ENCODE data around the gene SLC38A2. TPM values are rescaled to one million over a fixed set of nuclear protein-coding genes. Genes with fewer than 3 reads are reported as not detected.

The SLC38A2 gene
- total RNA-seq, 4 donors from 2014 or later: 242 to 468 (median 286) TPM

DNA sequence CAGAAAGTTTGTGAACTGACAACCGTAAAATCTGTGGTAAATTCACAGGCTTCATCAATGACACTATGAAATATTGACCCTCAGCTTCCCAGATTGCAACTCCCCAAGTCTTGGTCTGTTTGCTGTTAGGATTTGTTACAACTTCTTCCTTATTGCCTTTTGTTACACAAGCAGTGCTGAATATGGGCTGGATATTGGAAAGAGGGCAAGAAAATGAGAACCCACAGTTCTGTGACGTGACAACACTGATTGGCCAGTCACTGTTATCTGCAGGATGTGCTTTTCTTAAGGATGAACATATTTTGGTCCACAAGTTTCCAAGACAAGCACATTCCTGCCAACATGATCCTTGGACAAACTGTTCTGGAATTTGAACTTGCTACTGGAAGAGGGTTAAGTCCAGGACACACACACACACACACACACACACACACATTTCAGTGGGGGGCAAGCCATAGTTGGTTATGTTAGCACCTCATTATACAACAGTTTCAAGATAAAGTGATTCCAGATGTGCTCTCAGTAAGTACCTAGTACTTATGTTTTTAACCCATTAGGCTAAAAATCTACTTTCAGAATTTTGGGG, 16.6 kb upstream of the SLC38A2 start:
- Histone ChIP-seq H3K9me3 (no peaks in the 10 kb centered on the region), H3K4me3 (no peak overlapping the region), H3K4me1 (peaks cover 32 to 86% (median 63%) of the 10 kb centered on the region in 3 donors), H3K36me3 (no peaks in the 10 kb centered on the region), H3K27me3 (no peaks in the 10 kb centered on the region), H3K27ac (peak overlapping the region; percentile 12 to 75 (median 62))
- TF ChIP-seq, protein P1, sequence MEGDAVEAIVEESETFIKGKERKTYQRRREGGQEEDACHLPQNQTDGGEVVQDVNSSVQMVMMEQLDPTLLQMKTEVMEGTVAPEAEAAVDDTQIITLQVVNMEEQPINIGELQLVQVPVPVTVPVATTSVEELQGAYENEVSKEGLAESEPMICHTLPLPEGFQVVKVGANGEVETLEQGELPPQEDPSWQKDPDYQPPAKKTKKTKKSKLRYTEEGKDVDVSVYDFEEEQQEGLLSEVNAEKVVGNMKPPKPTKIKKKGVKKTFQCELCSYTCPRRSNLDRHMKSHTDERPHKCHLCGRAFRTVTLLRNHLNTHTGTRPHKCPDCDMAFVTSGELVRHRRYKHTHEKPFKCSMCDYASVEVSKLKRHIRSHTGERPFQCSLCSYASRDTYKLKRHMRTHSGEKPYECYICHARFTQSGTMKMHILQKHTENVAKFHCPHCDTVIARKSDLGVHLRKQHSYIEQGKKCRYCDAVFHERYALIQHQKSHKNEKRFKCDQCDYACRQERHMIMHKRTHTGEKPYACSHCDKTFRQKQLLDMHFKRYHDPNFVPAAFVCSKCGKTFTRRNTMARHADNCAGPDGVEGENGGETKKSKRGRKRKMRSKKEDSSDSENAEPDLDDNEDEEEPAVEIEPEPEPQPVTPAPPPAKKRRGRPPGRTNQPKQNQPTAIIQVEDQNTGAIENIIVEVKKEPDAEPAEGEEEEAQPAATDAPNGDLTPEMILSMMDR (IDR thresholded peaks at IDR 0.05): no peak
- TF ChIP-seq POLR2A (IDR thresholded peaks at IDR 0.05): no peak
- 47 to 51% methylated on average over 2 of the region's 2 CpGs for WGBS, 2 donors
- no peak for DNase-seq
- intact Hi-C loops (cut with DNase I): no loop called here

DNA sequence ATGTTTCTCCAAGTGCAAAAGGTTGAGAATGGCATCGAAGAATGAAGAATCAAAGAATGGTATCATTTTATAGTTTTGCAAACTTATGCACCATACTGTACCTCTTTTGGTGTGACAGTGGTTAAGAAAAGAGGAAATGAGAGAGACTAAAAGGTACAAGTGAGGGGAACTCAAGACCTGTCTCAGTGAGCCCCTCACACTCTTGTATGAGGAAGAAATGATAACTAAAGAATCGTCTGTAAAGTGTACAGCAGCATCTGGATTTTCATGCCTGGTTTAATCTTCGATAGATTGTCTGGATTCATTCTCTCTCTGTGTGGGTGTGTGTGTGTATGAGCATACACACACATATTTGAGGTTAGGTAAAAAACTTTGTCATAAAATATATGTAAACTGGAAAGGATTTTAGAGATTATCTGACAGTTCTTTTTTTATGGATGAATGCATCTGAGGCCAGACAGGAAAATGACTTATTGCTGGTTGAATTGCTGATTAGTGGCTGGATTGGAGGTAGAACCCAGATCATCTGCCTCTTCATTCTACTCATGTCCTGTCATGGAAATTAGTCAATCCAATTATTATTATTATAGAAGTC, 16.0 kb upstream of the SLC38A2 start:
- Histone ChIP-seq H3K27me3 (no peaks in the 10 kb centered on the region), H3K4me3 (no peak overlapping the region), H3K27ac (peak overlapping the region; percentile 12 to 75 (median 48)), H3K36me3 (no peaks in the 10 kb centered on the region), H3K9me3 (no peaks in the 10 kb centered on the region), H3K4me1 (peaks cover 35 to 87% (median 63%) of the 10 kb centered on the region in 3 donors)
- TF ChIP-seq, protein P1 (IDR thresholded peaks at IDR 0.05): no peak
- no peak for TF ChIP-seq POLR2A (IDR thresholded peaks at IDR 0.05)
- intact Hi-C loops (cut with DNase I): no loop called here
- WGBS, 2 donors: 44 to 50% methylated on average over 3 of the region's 3 CpGs
- no peak for DNase-seq

DNA sequence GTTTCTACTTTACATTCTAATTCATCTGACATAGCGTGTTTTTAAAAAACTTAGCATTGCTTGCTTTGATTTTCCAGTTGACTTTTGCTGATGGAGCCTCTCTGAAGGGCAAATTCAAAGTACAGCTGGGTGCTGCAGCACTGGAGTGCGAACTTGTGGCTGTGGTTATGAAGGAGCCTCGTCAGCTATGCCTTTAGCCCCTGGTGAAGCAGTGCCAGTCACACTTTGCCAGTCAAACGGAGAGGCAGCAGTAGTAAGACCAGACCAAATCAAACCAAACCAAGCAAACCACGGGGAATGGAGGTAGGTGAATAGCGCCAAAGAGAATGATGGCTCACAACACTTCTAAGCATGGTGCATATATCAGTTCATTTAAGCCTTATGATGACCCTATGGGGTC, 15.1 kb upstream of the SLC38A2 start:
- intact Hi-C loops (cut with DNase I): no loop called here

DNA sequence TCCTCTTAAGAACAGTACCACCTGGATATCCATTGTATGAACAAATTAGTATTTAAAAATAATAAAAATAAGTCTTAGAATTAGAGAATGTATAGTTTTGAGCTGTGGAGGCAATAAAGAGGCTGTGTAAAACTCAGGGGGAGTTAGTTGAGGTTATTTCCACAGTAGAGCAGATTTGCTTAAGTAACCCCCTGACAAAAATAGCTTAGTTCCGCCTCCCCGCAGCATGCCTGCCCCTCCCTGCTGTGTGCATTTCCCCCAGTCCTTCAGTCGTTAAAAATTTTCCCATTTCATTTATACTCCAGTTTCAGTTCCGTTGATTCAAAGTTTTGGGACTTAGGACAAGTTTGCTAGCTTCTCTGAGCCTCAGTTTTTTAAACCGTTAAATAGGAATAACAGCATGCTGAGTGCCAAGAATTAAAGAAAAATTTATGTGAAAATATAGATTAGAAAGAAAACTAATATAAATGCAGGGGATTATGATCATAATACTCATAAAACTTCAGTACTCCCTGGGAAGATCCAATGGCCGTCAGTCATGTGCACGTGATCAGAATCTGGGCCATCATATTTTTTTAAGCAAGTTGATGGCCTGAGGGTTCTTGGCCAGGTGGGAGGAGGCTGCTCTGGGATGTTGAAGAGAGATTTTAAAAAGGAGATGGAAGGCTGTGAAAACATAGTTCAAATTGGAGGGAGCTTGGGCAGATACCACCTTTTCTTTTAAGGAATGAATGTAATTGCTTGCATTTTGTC, 14.5 kb upstream of the SLC38A2 start:
- TF ChIP-seq POLR2A (IDR thresholded peaks at IDR 0.05): no peak
- TF ChIP-seq, protein P1 (IDR thresholded peaks at IDR 0.05): no peak

More for the DNA sequence above, 15.1 kb upstream of the SLC38A2 start:
- Histone ChIP-seq H3K4me1 (peaks cover 36 to 87% (median 63%) of the 10 kb centered on the region in 3 donors), H3K36me3 (no peaks in the 10 kb centered on the region), H3K9me3 (no peaks in the 10 kb centered on the region), H3K4me3 (no peak overlapping the region), H3K27ac (peak overlapping the region; percentile 44 to 100 (median 84)), H3K27me3 (no peaks in the 10 kb centered on the region)
- 78 to 89% methylated on average over 5 to 6 of the region's 6 CpGs for WGBS, 2 donors
- no peak for DNase-seq
- no peak for TF ChIP-seq POLR2A (IDR thresholded peaks at IDR 0.05)
- TF ChIP-seq, protein P1 (IDR thresholded peaks at IDR 0.05): no peak

More for the DNA sequence above, 14.5 kb upstream of the SLC38A2 start:
- intact Hi-C loops (cut with DNase I): no loop called here
- Histone ChIP-seq H3K4me3 (peak overlapping the region in 3 of 4 donors; percentile 5 to 29 (median 8)), H3K27ac (peak overlapping the region; percentile 44 to 100 (median 84)), H3K27me3 (no peaks in the 10 kb centered on the region), H3K9me3 (no peaks in the 10 kb centered on the region), H3K36me3 (no peaks in the 10 kb centered on the region), H3K4me1 (peaks cover 42 to 87% (median 68%) of the 10 kb centered on the region in 3 donors)
- DNase-seq: no peak
- WGBS, 2 donors: 16 to 32% methylated on average over 7 of the region's 7 CpGs

Measured in esophagus squamous epithelium (tissue), 5 donors.